ENCODE results near the gene SLC8A1. TPM values are rescaled to one million over a fixed set of nuclear protein-coding genes. Genes with fewer than 3 reads are reported as not detected.

Gene SLC8A1
- total RNA-seq, 1 donor from 2014 or later = 34.8 TPM

DNA sequence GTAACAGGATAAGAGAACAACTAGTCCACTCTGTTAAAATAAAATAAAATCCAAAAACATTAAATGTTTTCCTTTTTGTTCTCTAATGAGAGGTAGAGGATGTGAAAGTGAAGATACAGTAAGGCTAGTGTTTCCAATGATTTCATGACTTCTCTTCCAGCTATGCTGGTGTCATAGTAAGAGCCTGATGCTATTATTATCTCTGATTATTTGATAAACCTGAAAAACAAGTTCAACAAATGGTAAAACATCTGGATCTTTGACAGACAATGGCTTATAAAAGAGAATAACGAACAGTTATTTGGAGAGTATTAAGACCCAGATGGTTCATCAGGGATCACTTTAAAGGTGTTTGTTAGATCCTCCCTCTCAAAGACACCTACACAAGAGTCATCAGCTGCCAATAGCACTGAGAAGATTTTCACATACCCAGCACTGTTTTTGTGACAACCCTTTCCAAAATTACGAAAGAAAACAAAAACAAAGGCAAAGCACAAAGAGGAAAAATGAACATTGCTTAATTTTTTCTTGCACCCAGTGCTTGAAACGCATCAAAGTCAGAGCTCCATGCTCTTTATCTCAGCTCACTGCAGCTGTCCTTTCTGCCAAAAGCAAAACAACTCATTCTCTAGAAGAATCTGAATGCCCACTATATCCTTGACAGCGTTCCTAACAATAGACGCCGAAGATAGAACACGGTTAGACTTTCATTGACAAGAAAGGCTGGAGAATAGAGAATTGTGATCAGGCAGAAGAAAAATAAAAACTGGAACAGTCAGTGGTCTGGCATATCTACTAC, 168.6 kb downstream of the SLC8A1 start:
- Histone ChIP-seq H4K20me1 (ENCODE audit: insufficient read depth, low read length) (no peaks in the 10 kb centered on the region), H3K27me3 (ENCODE audit: insufficient read depth, low read length) (no peaks in the 10 kb centered on the region), H3K4me3 (ENCODE audit: insufficient read depth, low read depth, low read length) (no peak overlapping the region), H3K4me2 (ENCODE audit: low read length) (peak overlapping the region; percentile 45), H3K9me3 (ENCODE audit: insufficient read depth, low read depth, low read length) (no peaks in the 10 kb centered on the region), H3K36me3 (ENCODE audit: insufficient read depth, low read length) (no peaks in the 10 kb centered on the region), H3K27ac (ENCODE audit: low read depth, low read length) (peak overlapping the region; percentile 51), H3K9ac (ENCODE audit: low read length) (no peak overlapping the region), H3K79me2 (ENCODE audit: insufficient read depth, low read length) (no peaks in the 10 kb centered on the region), H3K4me1 (ENCODE audit: insufficient read depth, low read length) (peaks cover 17% of the 10 kb centered on the region), H2AFZ (ENCODE audit: low read depth, low read length) (no peak overlapping the region)
- peaks cover 60% of the 10 kb centered on the region for H3K4me1 Mint-ChIP-seq (ENCODE audit: low read depth, unreplicated experiment)
- peak overlapping the region; percentile 63 for H3K27ac Mint-ChIP-seq (ENCODE audit: unreplicated experiment)
- DNase-seq (ENCODE audit: low read depth) (no peak), FAIRE-seq (peak; percentile 5)
- H3K27me3 Mint-ChIP-seq (ENCODE audit: low read depth, unreplicated experiment) = no peaks in the 10 kb centered on the region
- no peaks in the 10 kb centered on the region for H3K9me3 Mint-ChIP-seq (ENCODE audit: unreplicated experiment)
- TF ChIP-seq, protein P1, sequence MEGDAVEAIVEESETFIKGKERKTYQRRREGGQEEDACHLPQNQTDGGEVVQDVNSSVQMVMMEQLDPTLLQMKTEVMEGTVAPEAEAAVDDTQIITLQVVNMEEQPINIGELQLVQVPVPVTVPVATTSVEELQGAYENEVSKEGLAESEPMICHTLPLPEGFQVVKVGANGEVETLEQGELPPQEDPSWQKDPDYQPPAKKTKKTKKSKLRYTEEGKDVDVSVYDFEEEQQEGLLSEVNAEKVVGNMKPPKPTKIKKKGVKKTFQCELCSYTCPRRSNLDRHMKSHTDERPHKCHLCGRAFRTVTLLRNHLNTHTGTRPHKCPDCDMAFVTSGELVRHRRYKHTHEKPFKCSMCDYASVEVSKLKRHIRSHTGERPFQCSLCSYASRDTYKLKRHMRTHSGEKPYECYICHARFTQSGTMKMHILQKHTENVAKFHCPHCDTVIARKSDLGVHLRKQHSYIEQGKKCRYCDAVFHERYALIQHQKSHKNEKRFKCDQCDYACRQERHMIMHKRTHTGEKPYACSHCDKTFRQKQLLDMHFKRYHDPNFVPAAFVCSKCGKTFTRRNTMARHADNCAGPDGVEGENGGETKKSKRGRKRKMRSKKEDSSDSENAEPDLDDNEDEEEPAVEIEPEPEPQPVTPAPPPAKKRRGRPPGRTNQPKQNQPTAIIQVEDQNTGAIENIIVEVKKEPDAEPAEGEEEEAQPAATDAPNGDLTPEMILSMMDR (IDR thresholded peaks at IDR 0.05; ENCODE audit: insufficient read depth, low read depth, low read length) = no peak
- no peak for TF ChIP-seq EZH2 (IDR thresholded peaks at IDR 0.05; ENCODE audit: insufficient read depth, low read length)
- no peaks in the 10 kb centered on the region for H3K36me3 Mint-ChIP-seq (ENCODE audit: low read depth, unreplicated experiment)
- no peak overlapping the region for H3K4me3 Mint-ChIP-seq (ENCODE audit: unreplicated experiment)

DNA sequence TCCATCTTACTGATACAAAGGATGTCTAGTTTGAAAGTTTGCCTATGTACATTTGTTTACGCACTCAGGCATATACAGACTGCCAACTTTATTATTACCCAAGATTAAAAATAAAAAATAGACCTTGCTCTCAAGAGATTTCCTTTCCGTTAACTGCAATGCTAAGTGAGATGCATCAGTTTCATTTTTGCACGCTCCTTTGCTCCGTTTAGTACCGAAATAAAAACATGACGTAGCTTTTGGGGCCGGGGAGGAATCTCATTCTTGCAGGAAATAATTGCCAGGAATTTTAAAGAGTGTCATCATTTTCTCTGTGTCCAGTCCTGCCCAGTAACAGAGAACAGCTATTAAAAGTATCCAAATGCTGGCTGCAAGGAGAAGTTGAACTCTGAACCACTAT, 169.5 kb downstream of the SLC8A1 start:
- H3K4me1 Mint-ChIP-seq (ENCODE audit: low read depth, unreplicated experiment) = peaks cover 56% of the 10 kb centered on the region
- Histone ChIP-seq H4K20me1 (ENCODE audit: insufficient read depth, low read length) (no peaks in the 10 kb centered on the region), H3K36me3 (ENCODE audit: insufficient read depth, low read length) (no peaks in the 10 kb centered on the region), H3K79me2 (ENCODE audit: insufficient read depth, low read length) (no peaks in the 10 kb centered on the region), H3K9ac (ENCODE audit: low read length) (peak overlapping the region; percentile 54), H2AFZ (ENCODE audit: low read depth, low read length) (no peak overlapping the region), H3K4me3 (ENCODE audit: insufficient read depth, low read depth, low read length) (no peak overlapping the region), H3K27me3 (ENCODE audit: insufficient read depth, low read length) (no peaks in the 10 kb centered on the region), H3K4me1 (ENCODE audit: insufficient read depth, low read length) (peaks cover 17% of the 10 kb centered on the region), H3K9me3 (ENCODE audit: insufficient read depth, low read depth, low read length) (no peaks in the 10 kb centered on the region), H3K4me2 (ENCODE audit: low read length) (peak overlapping the region; percentile 45), H3K27ac (ENCODE audit: low read depth, low read length) (peak overlapping the region; percentile 51)
- H3K27me3 Mint-ChIP-seq (ENCODE audit: low read depth, unreplicated experiment) = no peaks in the 10 kb centered on the region
- H3K9me3 Mint-ChIP-seq (ENCODE audit: unreplicated experiment) = no peaks in the 10 kb centered on the region
- no peak for TF ChIP-seq EZH2 (IDR thresholded peaks at IDR 0.05; ENCODE audit: insufficient read depth, low read length)
- TF ChIP-seq, protein P1 (IDR thresholded peaks at IDR 0.05; ENCODE audit: insufficient read depth, low read depth, low read length) = no peak
- DNase-seq (ENCODE audit: low read depth) (no peak), FAIRE-seq (no peak)
- H3K36me3 Mint-ChIP-seq (ENCODE audit: low read depth, unreplicated experiment) = no peaks in the 10 kb centered on the region
- no peak overlapping the region for H3K4me3 Mint-ChIP-seq (ENCODE audit: unreplicated experiment)
- peak overlapping the region; percentile 100 for H3K27ac Mint-ChIP-seq (ENCODE audit: unreplicated experiment)

Measured in astrocyte (in vitro differentiated cells and primary cell).